ENCODE results near the gene ZPBP.
"Not testable (repeated sequence)": the region's sequence is repeated elsewhere in the genome, so short reads cannot be mapped to it uniquely, and the experiment has no call there.

The ZPBP gene

GRCh38 chr7:50041165-50041564, 51.9 kb downstream of the ZPBP start:
- not testable (repeated sequence) for DNase-seq (ENCODE audit: low spot score)

DNA sequence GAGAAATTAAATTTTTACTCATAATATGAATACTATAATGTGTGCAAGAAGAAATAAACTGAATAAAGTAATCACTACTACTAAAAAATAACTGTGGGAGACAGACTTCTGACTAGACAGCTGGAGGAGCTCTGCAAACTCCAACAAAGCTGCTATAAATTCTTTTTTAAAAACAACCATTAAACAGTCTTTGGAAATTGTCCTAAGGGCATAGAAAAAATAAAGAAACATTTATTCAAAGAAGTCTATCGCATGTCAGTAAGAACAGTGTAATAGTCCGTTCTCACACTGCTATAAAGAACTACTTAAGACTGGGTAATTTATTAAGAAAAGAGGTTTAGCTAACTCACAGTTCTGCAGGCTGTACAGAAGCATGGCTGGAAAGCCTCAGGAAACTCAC, 56.0 kb downstream of the ZPBP start:
- no peak for DNase-seq (ENCODE audit: low spot score)

- DNase-seq (ENCODE audit: low spot score), result no peak
Observed at GRCh38 chr7:50022991-50023390, 70.1 kb downstream of the ZPBP start.

DNA sequence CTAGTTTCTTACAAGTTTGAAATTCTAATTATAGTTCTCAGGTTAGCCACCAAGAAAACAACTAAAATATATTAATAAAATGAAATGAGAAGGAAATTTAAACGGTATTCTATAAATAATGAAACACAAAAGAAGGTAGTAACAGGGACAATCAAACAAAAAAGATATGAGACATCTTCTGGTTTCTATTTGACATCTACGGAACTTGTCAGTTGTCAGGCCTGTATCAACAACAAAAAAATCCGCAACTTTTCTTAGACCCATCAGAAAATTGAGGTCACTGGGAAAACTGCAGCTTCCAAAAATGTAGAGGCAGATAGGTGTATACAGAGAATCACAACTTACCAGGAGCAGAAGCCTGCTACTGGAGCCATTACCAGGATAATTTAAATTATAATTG, 70.6 kb downstream of the ZPBP start:
- DNase-seq (ENCODE audit: low spot score), result no peak

DNA sequence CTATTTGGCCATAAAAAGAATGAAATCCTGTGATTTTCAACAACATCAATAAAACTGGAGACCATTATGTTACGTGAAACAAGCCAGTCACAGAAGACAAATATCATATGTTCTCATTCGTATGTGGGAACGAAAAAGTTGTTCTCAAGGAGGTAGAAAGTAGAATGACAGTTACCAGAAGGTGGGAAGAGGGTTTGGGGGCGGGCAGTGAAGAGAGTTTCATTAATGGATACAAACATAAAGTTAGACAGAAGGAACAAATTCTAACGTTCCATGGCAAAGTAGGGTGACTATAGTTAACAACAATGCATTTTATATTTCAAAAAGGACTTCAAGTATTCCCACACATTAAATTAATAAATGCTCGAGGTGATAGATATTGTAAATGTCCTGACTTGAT, 97.4 kb downstream of the ZPBP start:
- DNase-seq (ENCODE audit: low spot score), result no peak

DNA sequence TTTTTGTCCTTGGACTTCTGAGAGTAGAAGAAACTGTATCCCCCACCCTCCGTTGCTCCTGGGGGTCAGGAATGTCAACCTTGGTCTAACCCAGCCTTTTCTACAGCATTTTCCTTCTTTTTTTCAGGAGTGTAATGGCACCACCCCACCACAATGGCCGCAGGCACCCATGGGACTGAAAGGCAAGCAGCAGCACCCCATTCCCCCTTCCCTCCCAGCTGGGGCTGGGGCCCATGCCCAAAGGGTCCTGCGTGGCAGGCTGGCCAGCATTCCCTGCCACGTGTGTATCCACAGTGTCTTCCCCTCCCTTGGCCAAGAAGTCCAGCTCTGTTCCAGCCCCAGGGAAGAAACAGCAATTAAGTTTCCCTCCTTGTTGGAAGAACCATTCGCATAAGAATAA, 106.9 kb downstream of the ZPBP start:
- DNase-seq (ENCODE audit: low spot score), result no peak

DNA sequence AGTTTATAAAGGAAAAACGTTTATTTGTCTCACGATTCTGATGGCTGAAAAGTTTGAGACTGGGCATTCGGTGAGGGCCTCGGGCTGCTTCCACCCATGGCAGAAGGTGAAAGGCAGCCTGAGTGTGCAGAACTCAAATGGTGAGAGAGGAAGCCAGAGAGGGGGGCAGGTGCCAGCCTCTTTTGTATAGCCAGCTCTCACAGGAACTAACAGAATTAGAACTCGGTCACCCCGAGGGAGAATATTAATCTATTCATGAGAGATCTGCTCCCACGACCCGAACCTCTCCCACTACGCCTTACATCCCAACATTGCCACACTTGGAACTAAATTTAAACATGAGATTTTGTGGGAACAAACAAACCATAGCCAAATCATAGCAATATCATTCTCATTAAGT, 112.6 kb downstream of the ZPBP start:
- DNase-seq (ENCODE audit: low spot score), result no peak

DNA sequence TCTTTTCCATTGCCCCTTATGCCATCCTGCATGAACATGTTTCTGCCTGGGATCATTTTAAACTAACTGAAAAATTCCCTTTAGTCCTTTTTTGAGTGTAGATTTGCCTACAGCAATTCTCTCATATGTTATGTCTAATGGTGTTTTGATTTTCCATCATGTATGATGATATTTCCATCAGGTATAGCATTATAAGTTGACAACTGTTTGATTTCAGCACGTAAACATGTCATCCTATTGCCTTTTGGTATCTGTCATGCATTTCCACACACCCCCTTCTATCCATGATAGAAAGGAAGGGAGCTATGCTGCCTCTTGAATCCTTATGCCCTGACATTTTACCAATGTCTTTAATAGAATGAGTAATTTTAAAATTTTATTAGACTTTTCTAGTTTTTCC, 116.8 kb downstream of the ZPBP start:
- no peak for DNase-seq (ENCODE audit: low spot score)

GRCh38 chr7:49974035-49974434, 119.0 kb downstream of the ZPBP start:
- DNase-seq (ENCODE audit: low spot score), result no peak

DNA sequence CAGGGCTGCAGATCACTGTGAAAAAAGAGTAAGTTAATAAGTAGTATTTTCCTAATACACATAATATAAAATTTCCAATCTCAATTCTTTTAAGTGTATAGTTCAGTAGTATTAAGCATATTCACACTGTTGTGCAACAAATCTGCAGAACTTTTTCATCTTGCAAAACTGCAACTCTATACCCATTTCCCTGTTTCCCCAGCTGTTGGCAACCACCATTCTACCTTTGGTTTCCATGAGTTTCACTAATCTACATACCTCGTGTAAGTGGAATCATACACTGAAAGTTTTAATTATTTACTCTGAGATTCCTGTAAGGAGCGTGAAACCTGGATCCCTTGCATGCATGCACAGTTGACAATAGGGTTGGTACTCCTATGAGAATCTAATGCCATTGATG, 155.4 kb downstream of the ZPBP start:
- no peak for DNase-seq (ENCODE audit: low spot score)

GRCh38 chr7:49931627-49932026, 161.4 kb downstream of the ZPBP start:
- DNase-seq (ENCODE audit: low spot score), result no peak

GRCh38 chr7:49928787-49929186, 164.3 kb downstream of the ZPBP start:
- no peak for DNase-seq (ENCODE audit: low spot score)

GRCh38 chr7:49927631-49928030, 165.4 kb downstream of the ZPBP start:
- no peak for DNase-seq (ENCODE audit: low spot score)

GRCh38 chr7:49926720-49927119, 166.3 kb downstream of the ZPBP start:
- no peak for DNase-seq (ENCODE audit: low spot score)

DNA sequence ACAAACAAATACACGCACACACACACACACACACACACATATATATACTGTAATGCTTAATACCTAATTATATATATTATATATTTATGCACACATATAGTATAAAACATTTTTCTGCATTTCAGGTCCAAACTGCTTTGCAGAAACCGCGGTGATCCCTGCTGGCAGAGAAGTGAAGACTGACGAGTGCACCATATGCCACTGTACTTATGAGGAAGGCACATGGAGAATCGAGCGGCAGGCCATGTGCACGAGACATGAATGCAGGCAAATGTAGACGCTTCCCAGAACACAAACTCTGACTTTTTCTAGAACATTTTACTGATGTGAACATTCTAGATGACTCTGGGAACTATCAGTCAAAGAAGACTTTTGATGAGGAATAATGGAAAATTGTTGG, 181.1 kb downstream of the ZPBP start:
- DNase-seq (ENCODE audit: low spot score), result no peak

DNA sequence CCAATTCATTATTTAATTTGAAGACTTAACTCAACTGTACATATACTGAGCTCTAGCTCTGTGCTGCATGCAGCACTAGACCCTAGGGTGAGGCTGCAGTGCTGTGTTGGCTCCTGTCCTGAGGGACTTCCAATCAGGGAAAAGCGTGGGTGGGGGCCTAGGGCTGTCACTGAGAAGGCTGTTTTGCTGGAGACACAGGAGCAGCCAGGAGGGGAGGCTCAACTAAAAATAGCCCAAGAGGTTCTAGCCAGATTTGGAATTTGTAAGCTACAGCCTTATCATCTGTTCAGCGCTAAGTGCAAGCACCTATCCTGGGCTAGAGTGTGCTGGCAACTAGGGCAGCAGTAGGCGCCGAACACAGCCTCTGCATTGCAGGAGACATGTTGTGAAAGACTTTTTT, 198.5 kb downstream of the ZPBP start:
- DNase-seq (ENCODE audit: low spot score), result no peak

DNA sequence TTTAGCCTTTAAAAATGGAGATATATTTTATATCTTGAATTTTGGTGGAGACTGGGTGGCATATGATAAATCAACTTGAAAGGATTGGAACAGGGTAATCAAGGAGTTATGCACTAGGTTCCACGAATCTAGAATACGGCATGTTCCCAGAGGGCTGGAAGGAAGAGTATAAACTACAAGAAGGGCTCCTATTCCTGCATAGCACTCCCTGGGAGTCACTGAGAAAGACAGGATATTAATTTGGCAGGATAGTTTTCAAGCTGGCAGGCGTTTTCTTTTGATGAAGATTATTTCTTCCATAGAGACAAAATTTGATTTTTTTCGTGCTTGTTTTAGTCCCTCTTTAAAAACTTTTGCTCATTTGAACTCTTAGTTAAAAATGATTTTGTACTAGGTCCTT, 199.9 kb downstream of the ZPBP start:
- DNase-seq (ENCODE audit: low spot score), result no peak

GRCh38 chr7:49892481-49892880, 200.6 kb downstream of the ZPBP start:
- DNase-seq (ENCODE audit: low spot score), result no peak
